Activated T-cell treated with anti-CD3 and anti-CD28 coated beads for 48 hours (primary cell): ENCODE data around the gene CTXN3.
"Not testable (repeated sequence)": the region's sequence is repeated elsewhere in the genome, so short reads cannot be mapped to it uniquely, and the experiment has no call there.

Source experiments
- DNase-seq: peaks from one replicate; pipeline ENCODE4 v3.0.0-alpha.2; 2020; ENCODE audit warnings: low read depth

CTXN3 gene

DNA sequence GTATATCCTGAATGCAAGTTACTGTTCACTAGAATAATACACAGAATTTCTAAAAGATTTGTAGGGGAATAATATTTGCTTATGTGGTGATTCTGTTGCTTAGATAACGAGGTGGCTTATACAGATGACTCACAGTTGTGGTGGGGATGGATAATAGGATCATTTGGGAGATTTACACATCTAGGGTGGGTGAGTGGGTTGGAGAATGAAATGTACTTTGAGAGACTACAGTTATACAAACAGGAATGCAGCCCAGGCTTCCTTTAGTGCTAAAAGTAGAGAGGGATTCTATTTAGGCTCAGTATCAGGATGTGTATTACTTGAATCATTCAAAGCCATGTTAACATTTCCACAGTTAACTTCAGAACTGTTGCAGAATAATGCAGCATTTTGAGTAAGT lies 1.8 kb downstream of the CTXN3 start:
- no peak for DNase-seq

DNA sequence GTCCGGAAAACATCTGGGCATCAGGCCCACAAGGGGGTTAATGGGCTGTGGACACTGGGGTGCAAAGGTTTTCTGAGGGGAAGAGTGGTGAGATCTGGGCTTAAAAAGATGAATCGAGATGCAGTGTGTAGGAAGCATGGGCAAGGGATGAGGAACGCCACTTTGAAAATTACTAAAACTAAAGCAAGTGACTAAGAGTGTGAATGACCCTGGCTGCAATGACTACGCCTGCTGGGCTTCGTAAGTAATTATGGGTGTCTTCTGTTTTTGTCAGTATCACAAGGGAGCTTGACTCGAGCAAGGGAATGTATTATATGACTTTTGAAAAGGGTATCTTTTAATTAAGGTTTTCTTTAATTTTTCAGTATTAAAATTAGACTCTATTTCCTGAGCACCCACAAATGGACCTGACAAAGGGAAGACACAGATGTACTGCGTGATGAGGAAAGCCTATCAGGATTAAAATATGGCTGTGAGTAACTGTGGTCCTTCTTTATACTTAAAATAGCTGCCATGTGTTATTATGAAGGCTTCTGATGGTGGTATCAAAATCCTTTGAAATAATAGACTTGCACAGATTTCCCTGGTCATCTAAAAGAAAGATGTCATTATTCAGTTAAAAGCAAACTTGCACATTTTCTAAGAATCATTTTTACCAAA lies 4.2 kb downstream of the CTXN3 start:
- no peak for DNase-seq

DNA sequence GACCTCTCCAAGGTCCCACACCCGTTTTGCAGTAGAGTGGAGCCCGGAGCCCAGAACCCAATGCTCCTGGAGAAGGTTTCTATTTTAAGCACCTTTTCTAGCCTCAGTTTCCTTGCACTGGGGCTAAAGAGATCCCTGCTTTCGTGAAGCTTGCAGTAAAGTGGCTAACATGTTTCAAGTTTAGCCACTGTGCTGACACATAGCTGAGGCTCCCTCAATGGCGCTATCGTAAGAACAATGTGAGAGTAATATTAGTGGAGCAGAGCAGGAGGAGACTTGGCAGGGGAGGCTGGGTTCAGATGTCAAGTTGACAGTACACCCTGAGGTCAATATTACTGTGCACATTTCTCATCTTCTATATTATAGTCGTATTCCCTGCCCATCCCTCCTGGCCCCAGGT lies 7.9 kb downstream of the CTXN3 start:
- no peak for DNase-seq

DNA sequence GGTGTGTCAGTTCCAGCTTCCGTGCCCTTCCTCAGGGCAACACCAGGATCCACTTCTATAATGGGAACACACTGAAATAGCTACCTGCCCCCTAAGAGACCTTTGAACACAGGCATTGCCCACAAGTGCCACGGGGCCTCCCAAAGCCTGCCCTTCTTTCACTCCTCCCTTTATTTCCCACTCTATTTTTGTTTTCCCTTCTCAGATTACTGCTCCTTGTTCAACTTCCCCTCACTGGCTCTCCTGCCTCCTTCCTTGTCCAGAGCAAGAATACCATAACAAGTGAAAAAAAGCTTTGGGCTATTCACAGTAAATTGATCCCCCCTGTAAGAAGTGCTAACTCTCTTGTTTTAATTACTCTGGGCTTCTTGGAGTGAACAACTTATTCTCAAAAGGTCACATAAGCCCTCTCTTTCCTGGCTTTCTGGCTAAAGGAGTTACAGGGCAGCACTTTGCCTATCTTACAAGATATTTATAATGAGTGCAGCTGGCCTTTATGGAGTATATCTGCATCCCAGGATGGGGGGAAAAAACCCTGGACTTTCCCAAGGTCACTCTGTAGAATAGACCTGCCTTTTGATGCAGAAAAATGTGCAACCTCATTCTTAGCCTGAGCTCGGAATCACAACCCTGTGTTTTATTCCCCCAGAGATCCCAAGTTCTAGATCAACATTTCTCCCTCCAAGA lies 11.3 kb downstream of the CTXN3 start:
- DNase-seq = no peak

DNA sequence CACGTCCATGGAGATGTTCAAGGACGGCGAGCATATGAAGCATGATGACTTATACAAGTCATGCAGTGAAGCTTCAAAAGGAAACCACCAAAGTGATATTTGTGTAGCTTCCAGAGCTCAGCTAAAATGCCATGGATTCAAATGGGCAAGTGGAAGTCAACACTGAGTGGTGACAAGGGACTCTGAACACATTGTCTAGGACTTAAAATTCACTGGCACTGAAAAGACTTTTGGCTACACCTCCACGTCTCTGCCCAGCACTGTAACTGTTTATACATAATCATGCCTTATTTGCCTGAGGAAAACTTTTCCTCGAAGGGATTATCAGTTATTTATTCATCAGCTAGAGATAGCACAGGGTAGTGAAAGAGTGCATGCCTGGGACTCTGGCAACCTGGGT lies 15.2 kb downstream of the CTXN3 start:
- DNase-seq = no peak

DNA sequence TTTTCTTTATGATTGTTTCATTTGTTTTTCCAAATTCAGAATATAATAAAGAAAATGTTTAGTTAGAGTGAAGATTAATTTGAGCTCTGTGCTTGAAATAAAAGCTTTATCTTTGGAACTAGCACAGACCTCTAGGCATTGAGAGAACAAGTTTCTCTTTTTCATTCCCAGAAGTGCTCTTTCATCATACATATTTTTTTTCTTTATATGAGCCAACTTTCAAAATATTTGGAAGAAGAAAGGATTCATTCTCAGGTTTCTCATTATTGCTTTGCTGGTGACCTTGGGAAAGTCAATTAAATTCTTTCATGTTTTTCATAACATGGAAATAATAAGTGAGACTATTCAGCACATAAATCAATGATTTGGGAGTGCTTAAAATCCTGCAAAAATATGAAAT lies 16.8 kb downstream of the CTXN3 start:
- DNase-seq = no peak

DNA sequence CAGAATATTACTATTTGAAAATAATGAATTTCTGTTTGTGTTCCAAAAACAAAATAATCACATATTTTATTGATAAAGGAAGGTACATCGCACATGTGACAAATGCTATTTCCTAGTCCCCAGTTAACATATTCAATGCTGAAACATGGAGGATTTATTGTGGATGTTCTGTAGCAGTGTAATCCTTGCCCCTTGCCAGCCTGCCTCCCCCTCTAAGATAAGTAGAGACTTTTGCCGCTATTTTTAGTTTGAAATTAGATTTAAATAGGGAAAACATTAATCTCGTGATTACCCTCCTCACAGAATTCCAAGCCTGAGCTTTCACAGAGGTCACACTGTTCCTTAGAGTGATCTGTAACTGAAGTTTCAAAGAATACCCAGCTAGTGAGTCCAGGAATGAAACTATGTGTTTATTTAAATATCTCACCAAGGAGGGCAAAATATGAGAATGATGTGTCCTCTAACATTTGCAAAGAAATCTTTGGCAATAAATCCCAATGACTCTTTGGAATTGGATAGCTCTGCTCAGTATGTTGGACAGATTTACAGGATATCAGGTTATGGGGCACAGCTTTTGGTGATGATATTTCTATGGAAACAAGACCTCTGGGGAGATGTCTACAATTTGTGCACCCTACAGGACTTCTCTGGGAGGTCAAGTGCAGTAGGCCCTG lies 17.3 kb downstream of the CTXN3 start:
- no peak for DNase-seq

DNA sequence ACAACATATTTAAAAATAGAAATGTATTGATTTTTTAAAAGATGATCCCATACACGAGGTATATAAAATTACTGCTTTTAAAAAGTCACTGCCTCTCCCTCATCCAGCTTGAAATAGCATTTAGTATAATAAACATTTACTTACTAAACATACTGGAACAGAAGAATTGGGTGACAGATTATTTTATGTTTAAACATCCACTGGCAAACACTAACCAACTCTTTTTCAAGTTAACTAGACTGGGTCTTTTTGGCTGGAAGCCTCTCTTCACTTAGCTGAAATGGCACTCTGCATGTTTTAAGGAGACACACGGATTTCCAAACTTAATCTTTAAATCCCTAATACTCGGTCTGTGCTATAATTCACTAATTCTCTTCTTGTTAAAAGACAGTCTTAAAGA lies 19.0 kb downstream of the CTXN3 start:
- no peak for DNase-seq

DNA sequence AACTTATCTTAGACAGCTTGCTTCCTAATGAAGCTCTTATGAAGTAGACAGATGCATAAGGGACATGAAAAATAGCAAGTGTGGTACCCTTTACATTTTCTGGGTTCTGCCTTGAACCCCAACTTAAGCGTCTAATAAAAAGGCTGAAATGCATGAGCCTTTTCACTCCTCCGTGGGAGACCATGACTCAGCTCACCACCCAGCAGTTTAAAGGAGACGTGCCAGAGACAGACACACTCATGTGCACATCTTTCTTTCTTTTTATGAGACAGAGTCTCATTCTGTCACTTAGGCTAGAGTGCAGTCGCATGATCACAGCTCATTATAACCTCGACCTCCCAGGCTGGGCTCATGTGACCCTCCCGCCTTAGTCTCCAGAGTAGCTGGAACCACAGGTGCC lies 22.3 kb downstream of the CTXN3 start:
- DNase-seq = no peak

DNA sequence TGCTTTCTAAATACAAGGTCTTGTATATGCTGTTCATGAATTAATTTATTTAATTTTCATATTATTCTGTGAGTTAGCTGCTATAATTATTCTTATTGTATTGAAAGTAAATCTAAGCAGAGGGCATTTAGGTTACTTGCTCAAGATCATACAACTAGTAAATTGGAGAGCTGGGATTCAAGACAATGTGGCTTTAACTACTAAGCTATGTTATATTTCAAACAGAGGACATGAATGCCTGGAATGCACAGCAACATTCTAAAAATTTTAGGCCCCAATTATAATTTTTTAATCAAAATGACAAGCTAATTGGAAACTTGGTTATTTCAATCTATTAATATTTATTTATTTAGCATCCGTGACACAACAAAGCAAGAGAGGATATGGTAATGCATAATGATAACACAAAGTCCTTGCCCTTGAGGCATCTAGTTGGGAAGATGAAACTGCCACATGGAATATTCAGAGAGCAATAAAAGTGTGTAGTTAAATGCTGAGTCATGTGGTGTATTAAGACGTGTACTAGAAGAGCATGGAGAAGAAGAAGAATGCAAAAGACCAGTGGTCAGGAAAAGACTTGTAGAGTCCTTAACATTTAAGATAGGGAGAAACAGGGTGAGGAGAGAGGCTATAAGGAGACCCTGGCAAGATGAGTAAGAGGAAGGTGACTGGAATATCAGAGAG lies 24.4 kb downstream of the CTXN3 start:
- no peak for DNase-seq

DNA sequence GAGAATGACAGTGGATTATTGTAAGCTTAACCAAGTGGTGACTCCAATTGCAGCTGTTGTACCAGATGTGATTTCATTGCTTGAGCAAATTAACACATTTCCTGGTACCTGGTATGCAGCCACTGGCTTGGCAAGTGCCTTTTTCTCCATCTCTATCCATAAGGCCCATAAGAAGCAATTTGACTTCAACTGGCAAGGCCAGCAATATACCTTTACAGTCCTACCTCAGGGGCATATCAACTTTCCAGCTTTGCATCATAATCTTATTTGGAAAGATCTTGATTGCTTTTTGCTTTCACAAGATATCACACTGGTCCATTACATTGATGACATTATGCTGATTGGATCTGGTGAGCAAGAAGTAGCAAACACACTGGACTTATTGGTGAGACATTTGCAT lies 28.1 kb downstream of the CTXN3 start:
- not testable (repeated sequence) for DNase-seq

DNA sequence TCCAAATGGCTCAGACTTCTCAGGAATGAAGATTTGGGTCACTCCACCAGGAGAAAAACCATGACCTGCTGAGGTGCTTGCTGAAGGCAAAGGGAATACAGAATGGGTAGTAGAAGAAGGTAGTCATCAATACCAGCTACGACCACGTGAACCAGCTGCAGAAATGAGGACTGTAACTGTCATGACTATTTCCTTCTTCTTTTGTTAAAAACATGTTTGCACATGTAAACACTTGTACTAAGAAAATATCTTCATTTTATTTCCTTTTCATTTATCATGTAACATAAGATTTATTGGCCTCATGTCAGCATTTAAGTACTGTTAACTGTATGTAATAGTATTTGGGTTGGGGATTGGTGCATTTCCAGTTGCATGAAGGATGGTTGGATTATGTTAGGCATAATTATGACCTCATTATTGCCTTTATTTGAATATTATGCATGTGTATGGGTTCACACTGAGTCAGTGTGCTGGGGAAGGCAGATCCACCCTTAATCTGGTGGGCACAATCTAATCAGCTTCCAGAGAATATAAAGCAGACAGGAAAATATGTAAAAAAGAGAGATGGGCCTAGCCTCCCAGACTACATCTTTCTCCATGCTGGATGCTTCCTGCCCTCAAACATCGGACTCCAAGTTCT lies 30.9 kb downstream of the CTXN3 start:
- not testable (repeated sequence) for DNase-seq

DNA sequence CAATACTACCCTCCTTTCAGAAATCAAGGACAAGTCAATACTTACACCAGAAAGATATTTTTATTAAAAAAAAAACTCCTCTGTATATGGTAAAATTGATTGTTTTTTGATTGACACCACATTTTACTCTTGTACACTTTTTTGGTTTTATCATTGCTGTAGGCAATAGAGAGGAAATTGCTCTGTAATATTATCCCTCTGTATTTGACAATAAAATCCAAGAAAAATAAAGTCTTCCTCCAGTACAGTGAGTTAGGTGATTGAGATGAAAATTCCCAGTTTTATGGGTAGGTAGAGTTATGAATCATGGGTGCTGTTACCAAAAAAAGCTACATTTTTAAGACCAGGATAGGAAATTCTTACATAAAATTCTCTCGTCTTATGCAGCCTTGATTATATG lies 31.7 kb downstream of the CTXN3 start:
- no peak for DNase-seq

DNA sequence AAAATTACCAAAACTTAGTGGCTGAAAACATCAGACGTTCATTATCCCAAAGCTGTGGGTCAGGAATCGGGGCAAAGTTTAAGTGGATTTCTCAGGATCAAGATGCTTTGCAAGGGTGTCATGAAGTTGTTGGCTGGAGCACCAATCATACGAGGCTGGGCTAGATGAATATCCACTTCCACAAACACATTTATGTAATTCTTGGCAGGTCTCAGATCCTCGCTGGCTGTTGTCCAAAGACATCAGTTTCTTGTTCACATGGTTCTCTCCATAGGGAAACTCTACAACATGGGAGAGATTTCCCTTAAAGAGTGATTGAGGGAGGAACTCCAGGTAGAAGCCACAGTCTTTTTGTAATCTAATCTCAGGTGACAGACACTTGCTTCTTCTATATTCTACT lies 34.1 kb downstream of the CTXN3 start:
- DNase-seq = no peak

DNA sequence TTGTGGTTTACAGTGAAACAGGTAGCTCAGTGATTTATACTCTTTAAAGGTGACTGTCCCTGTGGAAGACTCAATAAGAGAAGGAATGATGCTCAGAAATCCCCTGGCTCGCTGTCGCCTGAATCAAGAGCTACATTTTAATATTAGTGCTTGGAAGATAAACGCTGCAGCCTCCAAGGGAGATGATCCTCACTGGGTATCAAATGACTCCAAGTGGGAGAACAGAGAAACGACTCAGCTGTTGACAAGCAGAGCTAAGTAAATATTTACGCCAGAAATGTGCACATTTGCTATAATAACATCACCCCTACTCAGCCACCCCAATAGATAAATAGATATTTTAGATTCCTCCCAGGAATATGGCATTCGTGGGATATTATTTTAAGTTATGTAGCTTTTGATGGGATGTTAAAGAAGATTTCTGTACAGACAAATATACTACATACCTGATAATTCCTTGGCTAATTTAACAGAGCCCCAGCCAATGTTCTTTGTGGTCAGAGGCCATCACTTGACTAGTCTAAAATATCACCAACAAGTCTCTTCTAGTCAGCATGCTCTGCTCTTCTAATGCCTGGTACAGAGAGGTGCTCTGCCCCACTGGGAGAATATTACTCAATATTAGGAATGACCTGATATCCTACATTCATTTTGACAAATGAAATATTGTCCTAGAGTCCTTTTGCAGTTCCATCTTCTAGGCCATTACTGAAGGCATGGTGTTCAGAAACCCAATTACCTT lies 36.0 kb downstream of the CTXN3 start:
- DNase-seq = no peak

DNA sequence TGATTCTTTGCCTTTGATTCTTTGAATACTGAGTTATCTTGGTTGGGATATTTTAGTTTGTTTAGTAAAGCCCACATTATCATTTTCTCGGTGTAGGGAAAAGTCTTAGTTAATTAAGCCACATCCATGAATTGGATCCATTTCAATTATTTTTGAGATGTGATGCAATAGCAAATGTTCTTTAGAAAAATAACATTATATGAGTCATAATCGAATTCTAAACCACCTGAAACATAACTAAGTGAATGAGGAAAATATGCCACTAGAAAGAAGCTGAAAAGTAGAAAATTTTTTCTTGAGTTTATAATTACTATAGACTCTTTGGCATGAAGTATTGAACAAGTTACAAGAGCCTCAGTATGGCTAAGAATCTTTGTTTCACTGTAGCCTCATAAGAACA lies 36.8 kb downstream of the CTXN3 start:
- no peak for DNase-seq

DNA sequence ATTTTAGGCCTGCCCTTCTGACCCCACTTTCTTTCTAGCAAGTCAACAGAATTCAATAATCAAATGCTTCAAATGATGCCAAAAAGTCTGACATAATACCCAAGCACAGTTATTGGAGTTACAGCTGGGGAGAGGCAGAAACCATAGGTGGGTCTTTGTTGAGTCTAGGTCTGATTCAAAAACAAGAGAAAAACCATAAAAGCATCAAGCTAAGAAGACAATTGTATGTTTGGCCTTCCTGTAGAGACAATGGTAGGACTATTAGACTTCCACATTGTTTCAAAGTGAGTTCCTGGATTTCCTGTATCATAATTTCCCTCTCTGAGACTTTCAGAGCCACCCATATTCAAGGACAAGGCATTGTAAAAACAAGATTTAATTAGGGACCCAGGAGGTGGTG lies 37.5 kb downstream of the CTXN3 start:
- no peak for DNase-seq

DNA sequence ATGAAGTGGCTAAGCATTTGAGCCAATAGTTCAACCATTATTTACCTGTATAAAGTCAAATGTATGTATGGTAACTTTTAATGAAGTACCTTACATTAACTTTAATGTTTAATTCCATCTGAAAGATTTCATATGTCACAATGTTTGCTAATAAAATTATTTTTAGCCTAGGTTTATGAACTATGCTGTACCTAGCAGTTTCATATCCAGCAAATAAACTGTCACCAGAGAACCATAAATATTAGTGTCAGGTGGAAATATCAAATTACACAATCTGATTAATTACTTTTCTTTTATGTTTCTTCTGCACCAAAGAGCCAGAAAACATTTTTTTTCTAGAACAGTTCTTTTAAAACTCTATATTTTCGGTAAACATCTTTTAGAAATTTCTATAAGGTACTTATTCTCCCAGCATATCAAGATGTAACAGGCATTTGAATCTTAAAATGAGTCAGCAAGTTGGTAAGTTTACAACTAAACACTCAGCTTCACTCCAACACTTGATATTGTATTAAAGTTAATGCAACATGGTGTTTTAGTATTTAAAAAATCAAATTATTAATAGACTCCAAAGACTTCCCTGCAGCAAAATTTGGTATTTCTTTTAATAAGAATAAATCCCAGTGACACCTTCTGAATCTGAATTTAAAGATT lies 45.8 kb downstream of the CTXN3 start:
- no peak for DNase-seq

DNA sequence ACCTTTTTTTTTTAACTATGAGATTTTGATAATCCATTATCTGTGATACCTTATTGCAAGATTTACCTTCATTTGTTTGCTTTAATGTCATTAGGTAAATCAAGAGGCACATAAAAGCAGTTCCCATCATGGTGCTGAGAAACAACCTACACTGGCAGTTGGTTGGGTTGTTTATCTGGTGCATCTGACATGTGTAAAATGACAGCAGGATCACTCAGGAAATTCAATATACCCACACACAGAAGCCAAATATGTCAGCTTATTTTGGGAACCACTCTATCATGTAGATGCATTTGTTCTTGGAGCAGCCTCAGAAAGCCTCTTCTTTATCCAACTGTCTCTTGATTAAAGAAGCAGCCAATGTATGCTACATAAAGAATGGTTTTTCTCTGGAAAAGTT lies 46.5 kb downstream of the CTXN3 start:
- no peak for DNase-seq

DNA sequence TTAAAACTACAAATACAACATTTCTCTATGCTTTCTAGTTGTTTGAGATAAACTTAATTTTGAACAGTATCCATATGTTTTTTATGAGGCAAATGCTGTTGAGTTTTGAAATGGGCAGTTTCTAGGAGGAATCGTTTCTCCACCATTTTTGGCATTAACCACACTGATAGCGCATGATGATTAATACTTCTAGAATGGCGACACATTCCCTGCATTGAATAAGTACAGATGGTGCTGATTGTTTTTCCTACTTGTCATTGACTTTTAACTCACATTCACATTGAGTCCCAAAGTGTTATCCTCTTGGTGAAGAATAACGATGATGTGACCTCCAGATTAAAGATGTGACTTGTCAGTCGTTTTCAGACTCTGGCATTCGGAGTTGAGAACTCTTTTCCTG lies 47.8 kb downstream of the CTXN3 start:
- no peak for DNase-seq

DNA sequence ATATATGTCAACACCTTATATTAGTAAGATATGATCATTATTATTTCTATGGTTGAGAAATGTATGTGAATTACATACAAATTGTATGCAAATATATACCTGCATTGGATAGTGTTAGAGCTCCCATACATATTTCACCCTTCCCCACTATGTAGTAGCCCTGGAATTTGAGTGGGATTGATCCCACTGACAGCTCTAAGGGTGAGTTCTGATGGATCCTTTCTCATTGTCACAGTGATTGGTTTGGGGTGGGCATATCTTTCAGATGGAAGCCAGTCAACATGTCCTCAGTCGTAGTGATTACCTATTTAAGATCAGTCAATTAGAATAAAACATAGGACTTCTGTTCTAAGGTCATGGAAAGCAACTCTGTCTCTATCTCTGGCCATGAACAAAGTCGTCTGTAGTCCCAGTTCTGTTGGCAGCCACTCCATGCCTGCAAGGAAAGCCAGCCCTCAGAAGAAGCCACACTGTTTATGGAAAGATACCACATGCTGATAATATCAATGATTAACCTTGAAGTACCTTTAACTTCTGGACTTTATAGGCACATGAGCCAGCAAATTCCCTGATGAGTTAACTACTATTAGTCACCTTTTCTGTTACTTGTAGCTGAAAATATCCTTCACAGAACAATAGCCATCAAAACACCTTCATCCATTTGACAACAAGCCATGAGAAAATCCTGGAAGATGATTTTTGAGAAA lies 49.2 kb downstream of the CTXN3 start:
- DNase-seq = no peak
